Activated naive CD4-positive, alpha-beta T cell treated with anti-CD3 and anti-CD28 coated beads for 36 hours (primary cell): ENCODE results near the gene DUSP8. TPM values are rescaled to one million over a fixed set of nuclear protein-coding genes. Genes with fewer than 3 reads are reported as not detected.

Source experiments
- CTCF ChIA-PET: fragments of 350-600 bp; sonication (Branson Sonifier 250); formaldehyde crosslinking; loops from one replicate; lab custom pipeline; 2021; ENCODE audit warnings: antibody characterized with exemption; lab: Charles Lee
- DNase-seq: peaks from one replicate; pipeline ENCODE4 v3.0.0-alpha.2; 2020
- H3K27ac Mint-ChIP-seq: one replicate; pipeline ENCODE4 v1.8.0; 2021; ENCODE audit warnings: mild to moderate bottlenecking, mixed read lengths
- H3K27me3 Mint-ChIP-seq: one replicate; pipeline ENCODE4 v1.8.0; 2021; ENCODE audit warnings: low read depth, mixed read lengths
- H3K36me3 Mint-ChIP-seq: one replicate; pipeline ENCODE4 v1.8.0; 2021; ENCODE audit warnings: low read depth, mixed read lengths
- H3K4me1 Mint-ChIP-seq: one replicate; pipeline ENCODE4 v1.8.0; 2021; ENCODE audit warnings: low read depth, mixed read lengths
- H3K4me3 Mint-ChIP-seq: one replicate; pipeline ENCODE4 v1.8.0; 2021; ENCODE audit warnings: mild to moderate bottlenecking, moderate library complexity, mixed read lengths
- H3K9me3 Mint-ChIP-seq: one replicate; pipeline ENCODE4 v1.8.0; 2021; ENCODE audit warnings: mixed read lengths
- intact Hi-C: fragments of 100-400 bp; cut with micrococcal nuclease; formaldehyde crosslinking; loops from one replicate; pipeline ENCODE4 v1.15.1; 2023
- total RNA-seq, 2 experiments: library from RNA; stranded (reverse); gene quantifications; one replicate each; pipeline ENCODE4 v1.2.3, GENCODE V29; 2021

DUSP8 gene
- total RNA-seq, 2 experiments from 2014 or later = 2.9 to 3.0 TPM

- Mint-ChIP-seq H3K4me1 (peaks cover 12% of the 10 kb centered on the region), H3K27me3 (no peaks in the 10 kb centered on the region), H3K9me3 (no peaks in the 10 kb centered on the region), H3K27ac (no peak overlapping the region), H3K36me3 (peaks cover 4% of the 10 kb centered on the region), H3K4me3 (no peak overlapping the region)
- no peak for DNase-seq
- intact Hi-C loops = no loop called here
- CTCF ChIA-PET = interaction anchor here (0.8 kb wide), 1 partner anchor 21 kb away, joined by 3 read pairs; no protein-coding TSS in a partner anchor
These were observed 67.9 kb downstream of the DUSP8 start for GRCh38 chr11:1504138-1504537.

Other genes starting within 250 kb of the DUSP8 start
- under 1 TPM; 0.17 to 0.44 TPM for gene BRSK2, start 182.3 kb downstream of the DUSP8 start, total RNA-seq
- gene MOB2, start 85.5 kb downstream of the DUSP8 start, total RNA-seq = 10 to 100 TPM; 12.4 to 14.1 TPM
- gene KRTAP5-1, start 13.0 kb upstream of the DUSP8 start, total RNA-seq = not detected
- not detected for gene KRTAP5-2, start 26.0 kb upstream of the DUSP8 start, total RNA-seq
- not detected for gene KRTAP5-3, start 36.2 kb upstream of the DUSP8 start, total RNA-seq
- gene KRTAP5-4, start 49.9 kb upstream of the DUSP8 start, total RNA-seq = not detected
- gene KRTAP5-5, start 57.5 kb upstream of the DUSP8 start, total RNA-seq = not detected
- gene KRTAP5-6, start 124.9 kb upstream of the DUSP8 start, total RNA-seq = not detected
- gene IFITM10, start 178.3 kb upstream of the DUSP8 start, total RNA-seq = under 1 TPM; 0.22 to 0.31 TPM
- gene CTSD, start 191.7 kb upstream of the DUSP8 start, total RNA-seq = 10 to 100 TPM; 30.1 to 34.5 TPM